ENCODE measurements around the gene OPRL1.

- no peak for TF ChIP-seq EZH2 (IDR thresholded peaks at IDR 0.05; ENCODE audit: borderline replicate concordance, low read length)
- TF ChIP-seq CTCF (IDR thresholded peaks at IDR 0.05; ENCODE audit: low read length): no peak
Observed at GRCh38 chr20:64074963-64075362, 4.9 kb upstream of the OPRL1 start.
